ENCODE data around the gene NRXN3. TPM values are rescaled to one million over a fixed set of nuclear protein-coding genes. Genes with fewer than 3 reads are reported as not detected.

Gene NRXN3
- polyA plus RNA-seq, 1 of the 3 experiments (the other 2 are of a cell fraction): 1.6 TPM

- H3K9ac ChIP-seq: no peak overlapping the region
- no peak for TF ChIP-seq CHD2 (IDR thresholded peaks at IDR 0.05; ENCODE audit: low read length, partially characterized antibody)
- TF ChIP-seq ELF1 (IDR thresholded peaks at IDR 0.05): no peak
- TF ChIP-seq YY1 (IDR thresholded peaks at IDR 0.05; ENCODE audit: low read depth): no peak
- H3K9me3 ChIP-seq: no peaks in the 10 kb centered on the region
- no peaks in the 10 kb centered on the region for H3K4me1 ChIP-seq (ENCODE audit: control insufficient read depth in 1 of 2, insufficient read depth in 2 of 2, low read depth in 1 of 2, low read length in 1 of 2)
- H3K27me3 ChIP-seq (ENCODE audit: insufficient read depth): no peaks in the 10 kb centered on the region
- ChIA-PET CTCF (no interaction called here), POLR2A (no interaction called here)
- peak overlapping the region; percentile 36 for H2AFZ ChIP-seq (ENCODE audit: low read depth)
- H3K4me2 ChIP-seq: peak overlapping the region; percentile 6; the same call in 1 of the 2 replicates
- no peak for DNase-seq
- H3K4me3 ChIP-seq (ENCODE audit: low read depth in 2 of 2, low read length in 1 of 2): no peak overlapping the region
- no peak overlapping the region for H3K27ac ChIP-seq (ENCODE audit: low read depth in 2 of 2, low read length in 1 of 2)
- no peaks in the 10 kb centered on the region for H4K20me1 ChIP-seq (ENCODE audit: insufficient read depth)
- no peaks in the 10 kb centered on the region for H3K9me2 ChIP-seq
- no peaks in the 10 kb centered on the region for H3K36me3 ChIP-seq (replicated peaks in 1 of 2; ENCODE audit: control insufficient read depth in 1 of 2, insufficient read depth in 2 of 2, low read length in 1 of 2)
- 23% methylated on average over 4 of the region's 4 CpGs for WGBS (ENCODE audit: low lambda C conversion rate)
- H3K79me2 ChIP-seq (ENCODE audit: insufficient read depth): no peaks in the 10 kb centered on the region
- no peaks in the 10 kb centered on the region for H3F3A ChIP-seq (replicated peaks; ENCODE audit: insufficient read depth)
Observed at GRCh38 chr14:79453276-79453675, 1283.1 kb downstream of the NRXN3 start.

- Histone ChIP-seq H3K9me2 (no peaks in the 10 kb centered on the region), H3K4me2 (no peak overlapping the region)
Observed at GRCh38 chr14:79464468-79464867, 1294.3 kb downstream of the NRXN3 start.

GRCh38 chr14:79465651-79466050 lies 1295.5 kb downstream of the NRXN3 start:
- Histone ChIP-seq H2AFZ (ENCODE audit: low read depth) (no peak overlapping the region; the same call in 1 of the 2 replicates), H3K4me3 (ENCODE audit: low read depth in 2 of 2, low read length in 1 of 2) (no peak overlapping the region), H3K79me2 (ENCODE audit: insufficient read depth) (no peaks in the 10 kb centered on the region), H3K27me3 (ENCODE audit: insufficient read depth) (no peaks in the 10 kb centered on the region), H4K20me1 (ENCODE audit: insufficient read depth) (no peaks in the 10 kb centered on the region), H3K4me1 (ENCODE audit: control insufficient read depth in 1 of 2, insufficient read depth in 2 of 2, low read depth in 1 of 2, low read length in 1 of 2) (no peaks in the 10 kb centered on the region), H3K9me2 (no peaks in the 10 kb centered on the region), H3F3A (replicated peaks; ENCODE audit: insufficient read depth) (peaks cover 5% of the 10 kb centered on the region), H3K4me2 (no peak overlapping the region), H3K9me3 (no peaks in the 10 kb centered on the region), H3K36me3 (replicated peaks in 1 of 2; ENCODE audit: control insufficient read depth in 1 of 2, insufficient read depth in 2 of 2, low read length in 1 of 2) (no peaks in the 10 kb centered on the region), H3K9ac (no peak overlapping the region), H3K27ac (ENCODE audit: low read depth in 2 of 2, low read length in 1 of 2) (no peak overlapping the region)
- TF ChIP-seq GATA2 (CRISPR knock-in tag; IDR thresholded peaks at IDR 0.05) (no peak), MEF2A (IDR thresholded peaks at IDR 0.05; ENCODE audit: borderline replicate concordance, low read depth) (no peak), FOXM1 (IDR thresholded peaks at IDR 0.05; ENCODE audit: low read depth) (no peak), MXI1 (IDR thresholded peaks at IDR 0.05; ENCODE audit: low read depth, low read length) (no peak), TAF1 (IDR thresholded peaks at IDR 0.05; ENCODE audit: borderline replicate concordance, low read depth, low read length) (no peak)
- ChIA-PET CTCF (no interaction called here), POLR2A (no interaction called here)
- no peak for DNase-seq
- WGBS (ENCODE audit: low lambda C conversion rate): 58% methylated on average over 3 of the region's 3 CpGs

More at GRCh38 chr14:79464468-79464867, 1294.3 kb downstream of the NRXN3 start:
- ChIA-PET CTCF (no interaction called here), POLR2A (no interaction called here)
- no peak overlapping the region for H3K9ac ChIP-seq
- TF ChIP-seq GATA2 (CRISPR knock-in tag; IDR thresholded peaks at IDR 0.05) (no peak), IRF3 (IDR thresholded peaks at IDR 0.05; ENCODE audit: low read depth, low read length) (no peak)
- no peaks in the 10 kb centered on the region for H3K36me3 ChIP-seq (replicated peaks in 1 of 2; ENCODE audit: control insufficient read depth in 1 of 2, insufficient read depth in 2 of 2, low read length in 1 of 2)
- no peaks in the 10 kb centered on the region for H3K9me3 ChIP-seq
- no peaks in the 10 kb centered on the region for H3K27me3 ChIP-seq (ENCODE audit: insufficient read depth)
- no peak overlapping the region; the same call in 1 of the 2 replicates for H2AFZ ChIP-seq (ENCODE audit: low read depth)
- no peak overlapping the region for H3K27ac ChIP-seq (ENCODE audit: low read depth in 2 of 2, low read length in 1 of 2)
- no peaks in the 10 kb centered on the region for H3K79me2 ChIP-seq (ENCODE audit: insufficient read depth)
- H3K4me1 ChIP-seq (ENCODE audit: control insufficient read depth in 1 of 2, insufficient read depth in 2 of 2, low read depth in 1 of 2, low read length in 1 of 2): no peaks in the 10 kb centered on the region
- DNase-seq: no peak
- H4K20me1 ChIP-seq (ENCODE audit: insufficient read depth): no peaks in the 10 kb centered on the region
- H3K4me3 ChIP-seq (ENCODE audit: low read depth in 2 of 2, low read length in 1 of 2): no peak overlapping the region
- peaks cover 5% of the 10 kb centered on the region for H3F3A ChIP-seq (replicated peaks; ENCODE audit: insufficient read depth)

All from SK-N-SH (cell line).